ENCODE results near the gene CFAP77. TPM values are rescaled to one million over a fixed set of nuclear protein-coding genes. Genes with fewer than 3 reads are reported as not detected.

Gene CFAP77
- total and polyA plus RNA-seq, 4 donors = 4.9 to 12.8 (median 6.2) TPM

DNA sequence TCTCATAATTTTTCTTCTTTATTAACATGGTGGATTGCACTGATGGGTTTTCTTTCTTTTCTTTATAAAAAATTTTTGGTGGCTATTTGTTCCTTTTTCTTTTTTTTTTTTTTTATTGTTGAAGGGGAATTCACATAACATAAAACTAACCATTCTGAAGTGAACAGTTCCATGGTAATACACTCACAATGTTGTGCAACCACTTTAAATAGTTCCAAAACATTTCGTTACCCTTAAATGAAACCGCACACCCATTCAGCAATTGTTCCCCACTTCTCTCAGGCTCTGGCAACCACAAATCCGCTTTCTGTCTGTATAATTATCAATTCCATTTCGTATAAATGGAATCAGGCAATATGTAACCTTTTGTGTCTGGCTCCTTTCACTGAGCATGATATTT, 43.5 kb upstream of the CFAP77 start:
- Histone ChIP-seq H3K4me1 (ENCODE audit: control insufficient read depth in 5 of 5, insufficient read depth in 5 of 5, low read length in 5 of 5) (peaks cover 0 to 2% (median 0%) of the 10 kb centered on the region in 5 donors), H3K4me3 (no peak overlapping the region), H3K27me3 (ENCODE audit: control insufficient read depth in 3 of 3, insufficient read depth in 3 of 3, low read length in 2 of 3) (no peaks in the 10 kb centered on the region), H3K36me3 (ENCODE audit: control insufficient read depth in 4 of 4, insufficient read depth in 4 of 4, low read length in 4 of 4) (no peaks in the 10 kb centered on the region), H3K9me3 (ENCODE audit: control insufficient read depth in 4 of 4, insufficient read depth in 3 of 4, low read length in 3 of 4) (no peaks in the 10 kb centered on the region), H3K9ac (ENCODE audit: insufficient read depth in 1 of 2, low read length in 2 of 2) (no peak overlapping the region), H3K27ac (ENCODE audit: low read depth in 1 of 2, low read length in 1 of 2) (no peak overlapping the region)
- ATAC-seq (ENCODE audit: insufficient read depth, low FRiP score) (no peak), DNase-seq (no peak)
- TF ChIP-seq, protein P1, sequence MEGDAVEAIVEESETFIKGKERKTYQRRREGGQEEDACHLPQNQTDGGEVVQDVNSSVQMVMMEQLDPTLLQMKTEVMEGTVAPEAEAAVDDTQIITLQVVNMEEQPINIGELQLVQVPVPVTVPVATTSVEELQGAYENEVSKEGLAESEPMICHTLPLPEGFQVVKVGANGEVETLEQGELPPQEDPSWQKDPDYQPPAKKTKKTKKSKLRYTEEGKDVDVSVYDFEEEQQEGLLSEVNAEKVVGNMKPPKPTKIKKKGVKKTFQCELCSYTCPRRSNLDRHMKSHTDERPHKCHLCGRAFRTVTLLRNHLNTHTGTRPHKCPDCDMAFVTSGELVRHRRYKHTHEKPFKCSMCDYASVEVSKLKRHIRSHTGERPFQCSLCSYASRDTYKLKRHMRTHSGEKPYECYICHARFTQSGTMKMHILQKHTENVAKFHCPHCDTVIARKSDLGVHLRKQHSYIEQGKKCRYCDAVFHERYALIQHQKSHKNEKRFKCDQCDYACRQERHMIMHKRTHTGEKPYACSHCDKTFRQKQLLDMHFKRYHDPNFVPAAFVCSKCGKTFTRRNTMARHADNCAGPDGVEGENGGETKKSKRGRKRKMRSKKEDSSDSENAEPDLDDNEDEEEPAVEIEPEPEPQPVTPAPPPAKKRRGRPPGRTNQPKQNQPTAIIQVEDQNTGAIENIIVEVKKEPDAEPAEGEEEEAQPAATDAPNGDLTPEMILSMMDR (IDR thresholded peaks at IDR 0.05; ENCODE audit: control extremely low read depth, extremely low read depth) = no peak
- 69 to 71% methylated on average over 4 of the region's 4 CpGs for WGBS, 2 donors

DNA sequence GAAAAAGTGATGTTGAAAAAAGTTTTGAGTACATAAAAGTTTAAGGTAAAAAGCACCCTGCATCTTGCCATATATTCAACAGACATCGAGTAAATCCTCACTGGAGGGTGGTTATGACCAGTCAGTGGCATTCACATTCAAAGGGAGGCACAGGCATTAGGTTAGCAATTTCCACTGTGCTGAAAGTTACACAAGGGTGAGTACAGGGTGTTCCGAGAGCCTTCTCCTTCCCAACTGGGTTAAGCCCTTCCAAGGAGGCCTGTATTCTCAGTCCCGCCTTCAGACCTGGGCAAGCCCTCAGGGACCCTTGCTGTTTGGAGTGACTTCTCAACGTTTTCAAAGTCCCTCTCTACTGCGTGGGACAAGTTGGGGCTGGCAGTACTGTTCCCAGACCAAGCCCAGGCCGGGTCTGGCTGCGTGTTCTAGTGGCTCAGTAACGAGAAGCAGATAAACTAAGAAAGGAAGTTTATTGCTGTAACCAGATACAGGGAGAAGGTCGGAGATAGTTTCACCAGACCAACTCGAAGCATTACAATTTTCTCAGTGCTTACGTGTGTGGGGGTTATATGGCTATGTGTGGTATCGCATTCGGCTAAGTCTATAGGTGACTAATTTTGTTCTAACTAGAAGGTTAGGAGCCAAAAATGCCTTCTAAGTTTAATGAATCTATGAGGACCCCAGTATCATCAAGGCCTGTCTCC, 42.2 kb upstream of the CFAP77 start:
- 69 to 75% methylated on average over 13 of the region's 13 CpGs for WGBS, 2 donors
- DNase-seq (no peak), ATAC-seq (ENCODE audit: insufficient read depth, low FRiP score) (no peak)
- H3K9me3 ChIP-seq (ENCODE audit: control insufficient read depth in 4 of 4, insufficient read depth in 3 of 4, low read length in 3 of 4) = no peaks in the 10 kb centered on the region
- no peaks in the 10 kb centered on the region for H3K27me3 ChIP-seq (ENCODE audit: control insufficient read depth in 3 of 3, insufficient read depth in 3 of 3, low read length in 2 of 3)
- H3K4me3 ChIP-seq = no peak overlapping the region
- H3K27ac ChIP-seq (ENCODE audit: low read depth in 1 of 2, low read length in 1 of 2) = no peak overlapping the region
- no peaks in the 10 kb centered on the region for H3K36me3 ChIP-seq (ENCODE audit: control insufficient read depth in 4 of 4, insufficient read depth in 4 of 4, low read length in 4 of 4)
- H3K9ac ChIP-seq (ENCODE audit: insufficient read depth in 1 of 2, low read length in 2 of 2) = no peak overlapping the region
- peaks cover 0 to 2% (median 0%) of the 10 kb centered on the region in 5 donors for H3K4me1 ChIP-seq (ENCODE audit: control insufficient read depth in 5 of 5, insufficient read depth in 5 of 5, low read length in 5 of 5)
- TF ChIP-seq, protein P1 (IDR thresholded peaks at IDR 0.05; ENCODE audit: control extremely low read depth, extremely low read depth) = no peak

DNA sequence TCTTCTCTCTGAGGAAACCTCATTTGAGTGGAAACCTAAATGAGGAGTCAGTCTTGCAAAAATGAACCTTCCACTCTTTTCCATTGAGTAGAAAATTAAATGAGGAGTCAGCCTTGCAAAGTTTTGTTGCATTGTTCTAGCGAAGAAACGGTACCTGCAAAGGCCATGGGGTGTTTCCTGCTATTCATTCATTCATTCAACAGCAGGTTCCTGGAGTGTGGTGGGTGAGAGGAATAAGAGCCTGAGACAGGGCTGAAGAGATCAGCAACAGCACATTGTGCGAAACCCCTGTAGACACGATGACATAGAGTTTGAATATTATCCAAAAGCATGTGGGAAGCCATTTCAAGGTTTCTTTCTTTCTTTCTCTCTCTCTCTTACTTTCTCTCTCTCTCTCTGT, 40.6 kb upstream of the CFAP77 start:
- ATAC-seq (ENCODE audit: insufficient read depth, low FRiP score) (no peak), DNase-seq (no peak)
- no peaks in the 10 kb centered on the region for H3K36me3 ChIP-seq (ENCODE audit: control insufficient read depth in 4 of 4, insufficient read depth in 4 of 4, low read length in 4 of 4)
- 76 to 84% methylated on average over 4 of the region's 4 CpGs for WGBS, 2 donors
- H3K27me3 ChIP-seq (ENCODE audit: control insufficient read depth in 3 of 3, insufficient read depth in 3 of 3, low read length in 2 of 3) = no peaks in the 10 kb centered on the region
- no peaks in the 10 kb centered on the region for H3K9me3 ChIP-seq (ENCODE audit: control insufficient read depth in 4 of 4, insufficient read depth in 3 of 4, low read length in 3 of 4)
- H3K9ac ChIP-seq (ENCODE audit: insufficient read depth in 1 of 2, low read length in 2 of 2) = no peak overlapping the region
- H3K27ac ChIP-seq (ENCODE audit: low read depth in 1 of 2, low read length in 1 of 2) = no peak overlapping the region
- H3K4me3 ChIP-seq = no peak overlapping the region
- H3K4me1 ChIP-seq (ENCODE audit: control insufficient read depth in 5 of 5, insufficient read depth in 5 of 5, low read length in 5 of 5) = peaks cover 0 to 5% (median 0%) of the 10 kb centered on the region in 5 donors
- TF ChIP-seq, protein P1 (IDR thresholded peaks at IDR 0.05; ENCODE audit: control extremely low read depth, extremely low read depth) = no peak

All from lung (tissue), 12 donors.